ENCODE measurements around the gene FKBP2. TPM values are rescaled to one million over a fixed set of nuclear protein-coding genes. Genes with fewer than 3 reads are reported as not detected.

Gene FKBP2
- total and polyA plus RNA-seq, 2 of the 4 experiments (the other 2 are of a cell fraction): 36.2 to 76.4 TPM

GRCh38 chr11:64245797-64246620 is 5.1 kb downstream of the FKBP2 start:
- 0% methylated on average over 18 of the region's 46 CpGs; no CpG with 5 or more reads in 1 of the 2 experiments for WGBS, 2 experiments (ENCODE audit: extremely low coverage in 2 of 2, insufficient read length in 1 of 2)
- peak overlapping the region; percentile 98 for H2BK5ac ChIP-seq (ENCODE audit: low read depth, low read length, poor library complexity, severe bottlenecking)
- H2BK120ac ChIP-seq (ENCODE audit: low read depth, low read length): peak overlapping the region; percentile 92
- in situ Hi-C loops (cut with MboI; ENCODE audit: low sequenced_read_pairs) (no loop called here), intact Hi-C loops (cut with micrococcal nuclease) (no loop called here), dilution Hi-C loops (cut with HindIII; ENCODE audit: low sequenced_read_pairs, unreplicated experiment) (no loop called here)
- H2AFZ ChIP-seq (replicated peaks; ENCODE audit: low read length, poor library complexity): peak overlapping the region; percentile 89
- no peaks in the 10 kb centered on the region for H3K27me3 ChIP-seq (ENCODE audit: control insufficient read depth, insufficient read depth, low read length)
- peak overlapping the region; percentile 96 for H3K23ac ChIP-seq (ENCODE audit: low read depth, low read length)
- H3K9me1 ChIP-seq (ENCODE audit: insufficient read depth, low read length): peaks cover 5% of the 10 kb centered on the region
- H3K4ac ChIP-seq (ENCODE audit: low read depth, low read length): peak overlapping the region; percentile 100
- POLR2A ChIA-PET (ENCODE audit: unreplicated experiment): interaction anchor here (1.2 kb wide), 1 partner anchor 24 kb away, joined by 3 read pairs; no protein-coding TSS in a partner anchor
- peak overlapping the region; percentile 51 for H4K5ac ChIP-seq (ENCODE audit: low read depth, low read length)
- H4K91ac ChIP-seq (ENCODE audit: insufficient read depth, low read depth, low read length): peak overlapping the region; percentile 98
- peak overlapping the region; percentile 65 to 91 for H4K8ac ChIP-seq (ENCODE audit: low read depth in 2 of 2, low read length in 2 of 2)
- peak overlapping the region; percentile 31 for H2BK20ac ChIP-seq (ENCODE audit: low read depth, low read length)
- peak overlapping the region; percentile 93 for H3K9ac ChIP-seq (ENCODE audit: low read depth, low read length)
- peak overlapping the region; percentile 96 for H3K4me2 ChIP-seq (ENCODE audit: low read depth, low read length)
- ATAC-seq (ENCODE audit: low read depth) (peak; percentile 5), DNase-seq (peak; percentile 91)
- H3K4me3 ChIP-seq (ENCODE audit: insufficient read depth, low read depth, low read length): peak overlapping the region; percentile 95
- H3K79me1 ChIP-seq (ENCODE audit: low read depth in 1 of 2, low read length in 2 of 2): peaks cover 8 to 33% of the 10 kb centered on the region in 2 experiments; a peak in 3 of 4 replicates
- H4K20me1 ChIP-seq (ENCODE audit: insufficient read depth, low read length): peaks cover 26% of the 10 kb centered on the region
- peak overlapping the region; percentile 86 for H3K56ac ChIP-seq (ENCODE audit: extremely low read depth, insufficient read depth, low read length)
- H3K14ac ChIP-seq (replicated peaks; ENCODE audit: low read depth, low read length): peak overlapping the region; percentile 100
- H2AK9ac ChIP-seq (replicated peaks; ENCODE audit: low read depth, low read length, poor library complexity): peak overlapping the region; percentile 100
- TF ChIP-seq ELK1 (IDR thresholded peaks at IDR 0.05; ENCODE audit: borderline replicate concordance, low read depth, low read length) (no peak), RCOR1 (IDR thresholded peaks at IDR 0.05; ENCODE audit: insufficient replicate concordance, low read length) (peak; percentile 85), POLR2A (IDR thresholded peaks at IDR 0.05; ENCODE audit: low read depth, low read length) (peak; percentile 88), MAZ (IDR thresholded peaks at IDR 0.05; ENCODE audit: borderline replicate concordance, low read depth, low read length) (peak; percentile 96), RFX5 (IDR thresholded peaks at IDR 0.05; ENCODE audit: low read depth, low read length) (no peak), FOS (IDR thresholded peaks at IDR 0.05; ENCODE audit: low read depth, low read length) (peak; percentile 86), MXI1 (IDR thresholded peaks at IDR 0.05; ENCODE audit: borderline replicate concordance, low read depth, low read length) (peak; percentile 14; the same call in 1 of the 2 replicates), USF2 (IDR thresholded peaks at IDR 0.05; ENCODE audit: low read depth, low read length) (0 out of 2 replicates have a peak, but pooled peaks have one; percentile 7), BHLHE40 (IDR thresholded peaks at IDR 0.05; ENCODE audit: low read depth, low read length) (no peak; the same call in 1 of the 2 replicates), CHD1 (IDR thresholded peaks at IDR 0.05; ENCODE audit: low read depth, low read length) (peak; percentile 71; the same call in 1 of the 2 replicates), NFE2L2 (IDR thresholded peaks at IDR 0.05; ENCODE audit: low read depth, low read length) (0 out of 2 replicates have a peak, but pooled peaks have one; percentile 23)
- no TSS peak for BruUV-seq (replicated peaks)
- peak overlapping the region; percentile 56 for H3K18ac ChIP-seq (ENCODE audit: low read depth, low read length)
- peak overlapping the region; percentile 52; the same call in 1 of the 3 replicates for H2BK15ac ChIP-seq (ENCODE audit: low read depth, low read length)
- CTCF ChIA-PET: interaction anchor here (0.6 to 2.1 kb wide), 2 partner anchors 24 to 55 kb away, joined by 4 to 7 read pairs; no protein-coding TSS in a partner anchor
- H3K9me3 ChIP-seq (ENCODE audit: control insufficient read depth, insufficient read depth, low read length): no peaks in the 10 kb centered on the region
- peaks cover 9% of the 10 kb centered on the region for H3K4me1 ChIP-seq (ENCODE audit: control insufficient read depth, insufficient read depth, low read length)
- H3K27ac ChIP-seq (ENCODE audit: insufficient read depth, low read length): peak overlapping the region; percentile 98
- H3K36me3 ChIP-seq (ENCODE audit: control insufficient read depth, insufficient read depth, low read length): peaks cover 12% of the 10 kb centered on the region
- H2AK5ac ChIP-seq (ENCODE audit: low read depth, low read length): peak overlapping the region; percentile 100
